Nephron (organoid): Measurements from ENCODE around the gene TMEM184B.

ENCODE experiments used
- H3K27ac Mint-ChIP-seq, 3 experiments: 2 replicates each; pipeline ENCODE4 v1.8.0; 2020; ENCODE audit warnings: mixed read lengths in 3 of 3, mild to moderate bottlenecking in 2 of 3, moderate library complexity in 1 of 3
- H3K27me3 Mint-ChIP-seq: 2 replicates; pipeline ENCODE4 v1.8.0; 2021; ENCODE audit warnings: low read depth, mild to moderate bottlenecking, moderate library complexity, mixed read lengths
- H3K36me3 Mint-ChIP-seq: 2 replicates; pipeline ENCODE4 v1.8.0; 2020; ENCODE audit warnings: low read depth, mixed read lengths
- H3K4me1 Mint-ChIP-seq: 2 replicates; pipeline ENCODE4 v1.8.0; 2020; ENCODE audit warnings: mixed read lengths
- H3K4me3 Mint-ChIP-seq, 3 experiments: 2 replicates each; pipeline ENCODE4 v1.8.0; 2020; ENCODE audit warnings: mild to moderate bottlenecking in 3 of 3, mixed read lengths in 3 of 3, moderate library complexity in 2 of 3
- H3K9me3 Mint-ChIP-seq: 2 replicates; pipeline ENCODE4 v1.8.0; 2020; ENCODE audit warnings: mixed read lengths
- TF ChIP-seq, protein P1 (sequence below), 3 experiments: fragments of 200-600 bp; sonication (generic); IDR thresholded peaks; one replicate each; pipeline ENCODE4 v1.5.0; 2021; ENCODE audit warnings: antibody characterized with exemption in 3 of 3; ENCODE audit not compliant: unreplicated experiment in 3 of 3

TMEM184B gene

DNA sequence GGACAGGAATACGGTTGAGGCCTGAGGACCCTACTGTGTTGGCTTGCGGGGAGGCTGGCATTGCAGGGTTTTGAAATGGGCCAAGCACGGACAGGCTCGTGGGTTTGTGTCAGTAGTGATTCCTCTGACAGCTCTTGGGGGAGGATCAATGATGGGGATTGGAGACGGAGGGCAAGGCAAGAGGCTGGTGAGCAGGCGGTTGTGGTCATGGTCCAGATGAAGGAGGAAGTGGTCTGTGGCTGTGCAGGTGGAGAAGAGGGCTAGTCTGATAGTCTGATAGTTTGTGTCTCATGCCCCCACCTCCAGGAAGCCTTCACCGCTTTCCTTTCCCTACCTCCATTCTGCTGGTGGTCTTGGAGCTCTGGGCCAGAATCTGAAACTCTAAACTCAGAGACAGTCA lies 68.0 kb downstream of the TMEM184B start:
- H3K27me3 Mint-ChIP-seq, result peaks cover 5% of the 10 kb centered on the region
- H3K4me3 Mint-ChIP-seq, result peak overlapping the region; percentile 12 to 70 (median 52)
- no peaks in the 10 kb centered on the region for H3K36me3 Mint-ChIP-seq
- TF ChIP-seq, protein P1, sequence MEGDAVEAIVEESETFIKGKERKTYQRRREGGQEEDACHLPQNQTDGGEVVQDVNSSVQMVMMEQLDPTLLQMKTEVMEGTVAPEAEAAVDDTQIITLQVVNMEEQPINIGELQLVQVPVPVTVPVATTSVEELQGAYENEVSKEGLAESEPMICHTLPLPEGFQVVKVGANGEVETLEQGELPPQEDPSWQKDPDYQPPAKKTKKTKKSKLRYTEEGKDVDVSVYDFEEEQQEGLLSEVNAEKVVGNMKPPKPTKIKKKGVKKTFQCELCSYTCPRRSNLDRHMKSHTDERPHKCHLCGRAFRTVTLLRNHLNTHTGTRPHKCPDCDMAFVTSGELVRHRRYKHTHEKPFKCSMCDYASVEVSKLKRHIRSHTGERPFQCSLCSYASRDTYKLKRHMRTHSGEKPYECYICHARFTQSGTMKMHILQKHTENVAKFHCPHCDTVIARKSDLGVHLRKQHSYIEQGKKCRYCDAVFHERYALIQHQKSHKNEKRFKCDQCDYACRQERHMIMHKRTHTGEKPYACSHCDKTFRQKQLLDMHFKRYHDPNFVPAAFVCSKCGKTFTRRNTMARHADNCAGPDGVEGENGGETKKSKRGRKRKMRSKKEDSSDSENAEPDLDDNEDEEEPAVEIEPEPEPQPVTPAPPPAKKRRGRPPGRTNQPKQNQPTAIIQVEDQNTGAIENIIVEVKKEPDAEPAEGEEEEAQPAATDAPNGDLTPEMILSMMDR (IDR thresholded peaks at IDR 0.05; ENCODE audit: unreplicated experiment in 3 of 3), result no peak
- H3K4me1 Mint-ChIP-seq, result peaks cover 22% of the 10 kb centered on the region
- no peaks in the 10 kb centered on the region for H3K9me3 Mint-ChIP-seq
- H3K27ac Mint-ChIP-seq, result peak overlapping the region in 2 of 3 experiments; percentile 94 to 98

DNA sequence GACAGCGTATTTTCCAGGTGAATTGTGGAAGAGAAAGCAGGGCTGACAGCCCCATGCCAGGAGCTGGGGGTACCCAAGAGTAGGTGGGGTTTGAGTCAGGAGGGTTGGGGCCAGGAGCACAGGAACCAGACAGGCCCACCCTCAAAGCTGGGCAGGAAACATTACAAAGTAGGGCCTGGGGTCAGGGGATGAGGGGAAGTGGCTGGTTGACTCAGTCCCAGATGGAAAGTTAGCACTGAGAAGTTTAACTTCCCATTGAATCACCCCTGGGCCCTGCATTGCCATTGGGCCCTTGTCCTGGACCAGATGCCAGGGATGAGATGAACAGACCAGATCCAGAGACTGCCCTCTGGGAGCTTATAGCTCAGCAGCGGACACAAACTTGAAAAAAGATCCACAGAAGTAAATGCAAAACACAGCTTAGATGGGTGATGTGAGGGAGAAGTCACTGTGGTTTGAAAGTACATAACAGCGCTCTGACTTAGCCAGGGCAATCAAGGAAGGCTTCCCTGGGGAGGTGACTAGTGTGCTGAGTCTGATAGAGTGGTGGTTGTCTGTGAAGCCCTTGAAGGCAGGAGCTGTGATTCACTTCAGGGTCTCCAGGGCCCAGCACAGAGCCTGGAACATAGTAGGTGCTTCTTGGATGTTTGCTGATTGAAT lies 68.8 kb downstream of the TMEM184B start:
- peaks cover 22% of the 10 kb centered on the region for H3K4me1 Mint-ChIP-seq
- no peaks in the 10 kb centered on the region for H3K9me3 Mint-ChIP-seq
- H3K27me3 Mint-ChIP-seq, result peaks cover 10% of the 10 kb centered on the region
- H3K27ac Mint-ChIP-seq, result peak overlapping the region in 1 of 3 experiments; percentile 5
- TF ChIP-seq, protein P1 (IDR thresholded peaks at IDR 0.05; ENCODE audit: unreplicated experiment in 3 of 3), result no peak
- no peaks in the 10 kb centered on the region for H3K36me3 Mint-ChIP-seq
- H3K4me3 Mint-ChIP-seq, result peak overlapping the region; percentile 56 to 82 (median 78)

DNA sequence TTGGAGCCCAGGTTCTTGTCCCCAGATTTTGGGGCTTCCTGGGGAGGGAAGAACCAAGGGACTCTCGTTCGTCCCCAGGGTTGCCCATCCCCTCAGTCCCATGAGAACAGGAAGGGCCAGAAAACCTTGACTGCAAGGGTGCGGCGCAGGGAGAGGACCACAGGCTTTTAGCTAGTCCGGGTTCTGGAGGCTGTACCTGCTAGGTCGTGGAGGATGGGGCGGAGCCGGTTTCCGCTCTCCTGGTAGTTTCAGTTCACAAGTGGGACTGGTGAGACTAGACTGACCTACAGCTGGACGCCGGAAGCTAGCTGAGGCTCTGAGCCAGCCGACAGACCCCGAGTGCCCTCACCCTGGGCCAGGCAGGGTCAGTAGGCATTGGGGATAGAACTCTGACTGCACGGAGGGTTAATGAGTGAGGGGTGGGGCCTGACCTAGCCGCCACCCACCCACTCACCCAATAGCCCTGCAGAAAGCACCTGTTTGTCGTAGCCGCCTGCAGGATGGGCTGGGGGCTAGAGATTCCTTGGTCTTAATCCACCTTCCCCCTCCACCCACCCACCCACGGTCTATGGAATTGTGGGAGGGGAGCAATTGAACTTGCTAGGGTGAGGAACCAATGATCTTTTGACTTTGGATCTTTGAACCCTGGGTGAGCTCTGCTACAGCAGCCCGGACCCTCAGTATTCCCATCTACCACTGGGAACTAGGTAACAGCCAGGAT lies 69.6 kb downstream of the TMEM184B start:
- Mint-ChIP-seq H3K4me1 (peaks cover 22% of the 10 kb centered on the region), H3K36me3 (no peaks in the 10 kb centered on the region), H3K27me3 (peaks cover 10% of the 10 kb centered on the region), H3K9me3 (no peaks in the 10 kb centered on the region), H3K4me3 (peak overlapping the region; percentile 78 to 86 (median 82)), H3K27ac (no peak overlapping the region)
- TF ChIP-seq, protein P1 (IDR thresholded peaks at IDR 0.05; ENCODE audit: unreplicated experiment in 3 of 3), result no peak

DNA sequence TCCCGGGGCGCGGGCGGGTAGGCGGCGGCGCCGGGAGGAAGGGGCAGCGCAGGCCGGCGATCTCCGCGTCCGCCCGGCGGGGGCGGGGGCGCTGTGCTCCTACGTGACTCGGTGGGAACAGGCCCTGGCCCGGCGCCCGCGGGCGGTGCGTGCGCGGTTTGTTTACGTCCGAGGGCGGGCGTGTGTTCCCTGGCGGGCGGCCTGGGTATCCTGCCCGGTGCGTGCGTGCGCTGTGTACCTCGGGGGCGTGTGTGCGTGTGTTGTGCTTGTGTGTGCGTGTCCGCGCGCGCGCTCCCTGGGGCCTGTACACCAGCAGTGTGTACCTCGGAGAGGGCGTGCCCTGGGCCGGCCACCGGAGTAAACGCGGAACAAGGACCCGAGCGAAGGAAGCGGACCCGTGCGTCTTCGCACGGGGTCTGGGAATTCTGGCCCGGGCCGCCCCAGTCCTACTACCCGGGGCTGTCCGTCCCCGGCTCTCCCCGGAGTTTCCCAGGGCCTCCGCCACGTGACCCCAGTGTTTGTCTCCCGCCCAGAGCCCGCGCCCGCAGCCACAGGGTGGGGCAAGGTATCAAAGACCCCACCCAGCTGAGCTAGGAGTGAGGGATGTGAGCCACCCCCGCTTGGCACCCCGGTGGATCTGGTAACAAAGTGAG lies 70.2 kb downstream of the TMEM184B start:
- Mint-ChIP-seq H3K4me3 (peak overlapping the region; percentile 78 to 86 (median 82)), H3K36me3 (no peaks in the 10 kb centered on the region), H3K27ac (no peak overlapping the region), H3K9me3 (no peaks in the 10 kb centered on the region), H3K27me3 (peaks cover 10% of the 10 kb centered on the region), H3K4me1 (peaks cover 22% of the 10 kb centered on the region)
- TF ChIP-seq, protein P1 (IDR thresholded peaks at IDR 0.05; ENCODE audit: unreplicated experiment in 3 of 3), result no peak

DNA sequence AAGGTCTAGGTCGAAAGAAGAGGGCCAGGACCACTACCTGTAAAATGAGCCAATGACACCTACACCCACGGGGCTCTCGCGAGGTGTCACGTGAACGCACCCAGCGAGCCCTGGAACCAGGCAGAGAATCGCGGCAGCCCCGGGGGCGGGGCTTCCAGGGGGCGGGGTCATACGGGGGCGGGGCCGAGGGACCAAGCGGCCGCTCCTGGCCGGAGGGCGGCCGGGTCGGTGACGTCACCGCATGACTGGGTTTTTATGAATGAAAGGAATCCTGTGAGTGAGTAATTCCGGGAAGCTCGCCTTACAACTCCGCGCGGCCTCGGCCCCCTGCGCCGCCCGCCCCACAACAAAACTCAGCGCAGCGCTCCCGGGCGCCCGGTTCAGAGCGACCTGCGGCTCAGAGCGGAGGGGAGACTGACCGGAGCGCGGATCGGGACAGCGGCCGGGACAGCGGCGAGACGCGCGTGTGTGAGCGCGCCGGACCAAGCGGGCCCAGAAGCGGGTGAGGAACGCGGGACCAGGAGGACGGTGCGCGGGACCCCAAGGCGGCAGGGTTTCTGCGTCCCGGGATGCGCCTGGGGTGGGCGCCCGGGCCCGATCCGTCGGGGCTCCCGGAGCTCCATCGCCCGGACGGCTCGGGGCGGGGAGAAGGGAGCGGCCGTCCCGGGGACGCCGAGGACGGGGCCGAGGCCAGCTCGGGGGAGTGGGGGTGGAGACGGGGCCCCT lies 70.9 kb downstream of the TMEM184B start, which contains the start of gene MAFF:
Gene MAFF (plus strand): TSS at position 284 of the 726 bp plus-strand sequence. CDS start 11,860 bp downstream, outside the sequence.
- Mint-ChIP-seq H3K9me3 (no peaks in the 10 kb centered on the region), H3K4me1 (peaks cover 22% of the 10 kb centered on the region), H3K4me3 (peak within 1 kb of the TSS; percentile 86 to 91 (median 87)), H3K27ac (peak within 1 kb of the TSS; percentile 9 to 52 (median 11)), H3K36me3 (no peaks in the 10 kb centered on the region), H3K27me3 (peaks cover 10% of the 10 kb centered on the region)
- TF ChIP-seq, protein P1 (IDR thresholded peaks at IDR 0.05; ENCODE audit: unreplicated experiment in 3 of 3), result no peak
